GM23338 (cell line): ENCODE measurements around the gene FAM136A. TPM values are rescaled to one million over a fixed set of nuclear protein-coding genes. Genes with fewer than 3 reads are reported as not detected.

Experiments
- ATAC-seq: fragments of 200-7000 bp; cut with Tn5 transposase; 3 replicates; pipeline ENCODE4 v1.9.1; 2020
- DNase-seq: peaks from one replicate; pipeline ENCODE4 v3.0.0-alpha.2; 2015; ENCODE audit warnings: low spot score
- H2AFZ ChIP-seq: fragments of 200-600 bp; sonication (generic); 2 replicates; pipeline ENCODE4 v1.8.0; 2016; ENCODE audit warnings: antibody characterized with exemption, mild to moderate bottlenecking, moderate library complexity
- H3F3A ChIP-seq: fragments of 200-600 bp; sonication (generic); replicated peaks from 2 replicates; pipeline ENCODE4 v1.8.0; 2017; ENCODE audit warnings: antibody characterized with exemption, mixed run types, low read depth
- H3K27ac ChIP-seq: fragments of 200-600 bp; sonication (generic); 2 replicates; pipeline ENCODE4 v1.6.1; 2016; ENCODE audit warnings: low read depth
- H3K27me3 ChIP-seq: fragments of 200-600 bp; sonication (generic); 2 replicates; pipeline ENCODE4 v1.8.0; 2016; ENCODE audit warnings: mild to moderate bottlenecking, mixed run types, moderate library complexity; ENCODE audit not compliant: insufficient read depth
- H3K36me3 ChIP-seq: fragments of 200-600 bp; sonication (generic); 2 replicates; pipeline ENCODE4 v1.8.0; 2016; ENCODE audit warnings: mild to moderate bottlenecking; ENCODE audit not compliant: insufficient read depth
- H3K4me1 ChIP-seq: fragments of 200-600 bp; sonication (generic); 2 replicates; pipeline ENCODE4 v1.8.0; 2016; ENCODE audit warnings: mild to moderate bottlenecking, moderate library complexity; ENCODE audit not compliant: insufficient read depth
- H3K4me2 ChIP-seq: fragments of 200-600 bp; sonication (generic); 2 replicates; pipeline ENCODE4 v1.7.1; 2017; ENCODE audit warnings: mixed run types
- H3K4me3 ChIP-seq: fragments of 200-600 bp; sonication (generic); 2 replicates; pipeline ENCODE4 v1.6.1; 2016; ENCODE audit warnings: mixed run types
- H3K79me2 ChIP-seq: fragments of 200-600 bp; sonication (generic); replicated peaks from 2 replicates; pipeline ENCODE4 v1.8.0; 2017; ENCODE audit warnings: mild to moderate bottlenecking; ENCODE audit not compliant: insufficient read depth
- H3K9me2 ChIP-seq: fragments of 200-600 bp; sonication (generic); 2 replicates; pipeline ENCODE4 v1.8.0; 2017; ENCODE audit not compliant: insufficient read depth
- H4K20me1 ChIP-seq: fragments of 200-600 bp; sonication (generic); replicated peaks from 2 replicates; pipeline ENCODE4 v1.8.0; 2017; ENCODE audit warnings: mild to moderate bottlenecking; ENCODE audit not compliant: insufficient read depth
- H3K27ac Mint-ChIP-seq: 2 replicates; pipeline ENCODE4 v1.8.0; 2020; ENCODE audit warnings: inconsistent platforms, mild to moderate bottlenecking, moderate library complexity, mixed read lengths
- H3K27me3 Mint-ChIP-seq: 3 replicates; pipeline ENCODE4 v1.8.0; 2022; ENCODE audit warnings: low read depth, mild to moderate bottlenecking, moderate library complexity, mixed read lengths, inconsistent platforms; ENCODE audit not compliant: insufficient read depth, poor library complexity
- H3K36me3 Mint-ChIP-seq: 3 replicates; pipeline ENCODE4 v1.8.0; 2021; ENCODE audit warnings: low read depth, mild to moderate bottlenecking, inconsistent platforms, moderate library complexity, mixed read lengths
- H3K4me1 Mint-ChIP-seq: 3 replicates; pipeline ENCODE4 v1.8.0; 2020; ENCODE audit warnings: mild to moderate bottlenecking, inconsistent platforms, mixed read lengths
- H3K4me3 Mint-ChIP-seq: 3 replicates; pipeline ENCODE4 v1.8.0; 2021; ENCODE audit warnings: moderate library complexity, mild to moderate bottlenecking, inconsistent platforms, mixed read lengths
- H3K9me3 Mint-ChIP-seq: 3 replicates; pipeline ENCODE4 v1.8.0; 2020; ENCODE audit warnings: moderate library complexity, mild to moderate bottlenecking, inconsistent platforms, mixed read lengths
- CREB1 ChIP-seq: fragments of 250-450 bp; sonication (Bioruptor Pico); IDR thresholded peaks from 2 replicates; pipeline ENCODE4 v1.5.0; 2020; ENCODE audit warnings: low read depth, mild to moderate bottlenecking, moderate library complexity
- ETS1 ChIP-seq: IDR thresholded peaks from 2 replicates; pipeline ENCODE4 v1.6.1; 2016; ENCODE audit warnings: antibody characterized with exemption
- EZH2 ChIP-seq: fragments of 200-600 bp; sonication (generic); IDR thresholded peaks from one replicate; pipeline ENCODE4 v1.8.0; 2017; ENCODE audit warnings: antibody characterized with exemption, mild to moderate bottlenecking, low read depth; ENCODE audit not compliant: unreplicated experiment
- EZH2phosphoT487 ChIP-seq: fragments of 200-600 bp; sonication (generic); IDR thresholded peaks from one replicate; pipeline ENCODE4 v1.8.1; 2018; ENCODE audit warnings: antibody characterized with exemption; ENCODE audit not compliant: unreplicated experiment
- JUNB ChIP-seq: IDR thresholded peaks from one replicate; pipeline ENCODE4 v1.6.1; 2016; ENCODE audit warnings: antibody characterized with exemption; ENCODE audit not compliant: unreplicated experiment
- NANOG ChIP-seq: IDR thresholded peaks from 2 replicates; pipeline ENCODE4 v1.6.1; 2016; ENCODE audit warnings: antibody characterized with exemption, borderline replicate concordance
- POLR2AphosphoS5 ChIP-seq: IDR thresholded peaks from 2 replicates; pipeline ENCODE4 v1.6.1; 2016; ENCODE audit warnings: antibody characterized with exemption, low read depth
- REST ChIP-seq: IDR thresholded peaks from one replicate; pipeline ENCODE4 v1.6.1; 2018; ENCODE audit warnings: antibody characterized with exemption; ENCODE audit not compliant: unreplicated experiment
- STAT1 ChIP-seq: IDR thresholded peaks from one replicate; pipeline ENCODE4 v1.6.1; 2016; ENCODE audit warnings: antibody characterized with exemption; ENCODE audit not compliant: unreplicated experiment
- ZNF114 ChIP-seq: fragments of 250-450 bp; sonication (Bioruptor Pico); IDR thresholded peaks from 2 replicates; pipeline ENCODE4 v1.5.0; 2020; ENCODE audit warnings: mild to moderate bottlenecking, moderate library complexity
- ZNF331 ChIP-seq: fragments of 250-450 bp; sonication (Bioruptor Pico); IDR thresholded peaks from 2 replicates; pipeline ENCODE4 v1.5.0; 2020; ENCODE audit warnings: low read depth, mild to moderate bottlenecking, moderate library complexity
- polyA plus RNA-seq: library from polyadenylated mRNA; unstranded; fragments of >200 nt; fragmentation: Nextera tagmentation; extraction: Ambion mirVana; gene quantifications from 2 replicates; pipeline ENCODE4 v1.2.1, GENCODE V29; 2016
- total RNA-seq: library from RNA; depleted of rRNA; stranded (reverse); fragments of >200 nt; shearing (Covaris generic); gene quantifications from 2 replicates; pipeline ENCODE4 v1.2.3, GENCODE V29; 2014
- TF ChIP-seq, protein P1 (sequence below): fragments of 250-450 bp; sonication (Bioruptor Pico); IDR thresholded peaks from 2 replicates; pipeline ENCODE4 v1.5.0; 2020; ENCODE audit warnings: mild to moderate bottlenecking, moderate library complexity
- TF ChIP-seq, protein P2 (sequence below), 2 experiments: fragments of 200-600 bp in 1 of 2; sonication (generic) in 1 of 2; conservative IDR thresholded peaks; 2 replicates each; pipeline versions ENCODE4 v1.5.1 to v1.6.1; 2016 to 2017; ENCODE audit warnings: antibody characterized with exemption in 2 of 2, low read depth in 2 of 2, mild to moderate bottlenecking in 2 of 2, moderate library complexity in 1 of 2

The FAM136A gene
- total and polyA plus RNA-seq, 2 experiments from 2014 or later: 115 to 150 TPM

DNA sequence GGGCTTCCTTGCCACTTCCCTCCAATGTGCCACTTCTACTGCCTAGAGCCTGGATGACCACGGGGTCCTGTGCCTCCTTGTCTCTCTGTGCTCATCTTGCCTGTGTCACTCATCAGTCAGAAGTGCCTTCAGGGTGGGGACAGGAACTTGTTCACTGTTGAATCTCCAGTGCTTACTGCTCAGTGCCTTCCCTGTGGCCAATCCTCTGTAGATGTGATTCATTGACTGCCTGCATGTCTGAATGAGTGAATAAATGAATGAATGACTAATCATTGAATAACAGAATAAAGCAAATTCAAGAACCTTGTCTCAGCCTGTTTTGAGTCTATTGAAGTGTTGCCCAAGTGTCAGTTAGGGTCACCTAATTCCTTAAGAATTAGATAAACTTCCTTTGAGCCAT, 42.3 kb upstream of the FAM136A start:
- Mint-ChIP-seq H3K4me1 (peaks cover 2% of the 10 kb centered on the region; the same call in 1 of the 3 replicates), H3K27me3 (peaks cover 27% of the 10 kb centered on the region), H3K36me3 (no peaks in the 10 kb centered on the region), H3K27ac (no peak overlapping the region), H3K4me3 (no peak overlapping the region), H3K9me3 (no peaks in the 10 kb centered on the region)
- Histone ChIP-seq H3K4me1 (no peaks in the 10 kb centered on the region), H3K4me2 (no peak overlapping the region), H3K27me3 (no peaks in the 10 kb centered on the region), H3K4me3 (no peak overlapping the region), H3K9me2 (no peaks in the 10 kb centered on the region), H3K79me2 (no peaks in the 10 kb centered on the region), H3F3A (no peaks in the 10 kb centered on the region), H4K20me1 (no peaks in the 10 kb centered on the region), H3K36me3 (no peaks in the 10 kb centered on the region), H3K27ac (no peak overlapping the region), H2AFZ (no peak overlapping the region)
- ATAC-seq: no peak
- TF ChIP-seq ZNF331 (CRISPR knock-in tag) (no peak), REST (no peak), CREB1 (CRISPR knock-in tag) (no peak), ZNF114 (no peak), NANOG (no peak), ETS1 (no peak), EZH2 (no peak), POLR2AphosphoS5 (no peak), STAT1 (no peak), EZH2phosphoT487 (no peak), JUNB (no peak)
- TF ChIP-seq, protein P1, sequence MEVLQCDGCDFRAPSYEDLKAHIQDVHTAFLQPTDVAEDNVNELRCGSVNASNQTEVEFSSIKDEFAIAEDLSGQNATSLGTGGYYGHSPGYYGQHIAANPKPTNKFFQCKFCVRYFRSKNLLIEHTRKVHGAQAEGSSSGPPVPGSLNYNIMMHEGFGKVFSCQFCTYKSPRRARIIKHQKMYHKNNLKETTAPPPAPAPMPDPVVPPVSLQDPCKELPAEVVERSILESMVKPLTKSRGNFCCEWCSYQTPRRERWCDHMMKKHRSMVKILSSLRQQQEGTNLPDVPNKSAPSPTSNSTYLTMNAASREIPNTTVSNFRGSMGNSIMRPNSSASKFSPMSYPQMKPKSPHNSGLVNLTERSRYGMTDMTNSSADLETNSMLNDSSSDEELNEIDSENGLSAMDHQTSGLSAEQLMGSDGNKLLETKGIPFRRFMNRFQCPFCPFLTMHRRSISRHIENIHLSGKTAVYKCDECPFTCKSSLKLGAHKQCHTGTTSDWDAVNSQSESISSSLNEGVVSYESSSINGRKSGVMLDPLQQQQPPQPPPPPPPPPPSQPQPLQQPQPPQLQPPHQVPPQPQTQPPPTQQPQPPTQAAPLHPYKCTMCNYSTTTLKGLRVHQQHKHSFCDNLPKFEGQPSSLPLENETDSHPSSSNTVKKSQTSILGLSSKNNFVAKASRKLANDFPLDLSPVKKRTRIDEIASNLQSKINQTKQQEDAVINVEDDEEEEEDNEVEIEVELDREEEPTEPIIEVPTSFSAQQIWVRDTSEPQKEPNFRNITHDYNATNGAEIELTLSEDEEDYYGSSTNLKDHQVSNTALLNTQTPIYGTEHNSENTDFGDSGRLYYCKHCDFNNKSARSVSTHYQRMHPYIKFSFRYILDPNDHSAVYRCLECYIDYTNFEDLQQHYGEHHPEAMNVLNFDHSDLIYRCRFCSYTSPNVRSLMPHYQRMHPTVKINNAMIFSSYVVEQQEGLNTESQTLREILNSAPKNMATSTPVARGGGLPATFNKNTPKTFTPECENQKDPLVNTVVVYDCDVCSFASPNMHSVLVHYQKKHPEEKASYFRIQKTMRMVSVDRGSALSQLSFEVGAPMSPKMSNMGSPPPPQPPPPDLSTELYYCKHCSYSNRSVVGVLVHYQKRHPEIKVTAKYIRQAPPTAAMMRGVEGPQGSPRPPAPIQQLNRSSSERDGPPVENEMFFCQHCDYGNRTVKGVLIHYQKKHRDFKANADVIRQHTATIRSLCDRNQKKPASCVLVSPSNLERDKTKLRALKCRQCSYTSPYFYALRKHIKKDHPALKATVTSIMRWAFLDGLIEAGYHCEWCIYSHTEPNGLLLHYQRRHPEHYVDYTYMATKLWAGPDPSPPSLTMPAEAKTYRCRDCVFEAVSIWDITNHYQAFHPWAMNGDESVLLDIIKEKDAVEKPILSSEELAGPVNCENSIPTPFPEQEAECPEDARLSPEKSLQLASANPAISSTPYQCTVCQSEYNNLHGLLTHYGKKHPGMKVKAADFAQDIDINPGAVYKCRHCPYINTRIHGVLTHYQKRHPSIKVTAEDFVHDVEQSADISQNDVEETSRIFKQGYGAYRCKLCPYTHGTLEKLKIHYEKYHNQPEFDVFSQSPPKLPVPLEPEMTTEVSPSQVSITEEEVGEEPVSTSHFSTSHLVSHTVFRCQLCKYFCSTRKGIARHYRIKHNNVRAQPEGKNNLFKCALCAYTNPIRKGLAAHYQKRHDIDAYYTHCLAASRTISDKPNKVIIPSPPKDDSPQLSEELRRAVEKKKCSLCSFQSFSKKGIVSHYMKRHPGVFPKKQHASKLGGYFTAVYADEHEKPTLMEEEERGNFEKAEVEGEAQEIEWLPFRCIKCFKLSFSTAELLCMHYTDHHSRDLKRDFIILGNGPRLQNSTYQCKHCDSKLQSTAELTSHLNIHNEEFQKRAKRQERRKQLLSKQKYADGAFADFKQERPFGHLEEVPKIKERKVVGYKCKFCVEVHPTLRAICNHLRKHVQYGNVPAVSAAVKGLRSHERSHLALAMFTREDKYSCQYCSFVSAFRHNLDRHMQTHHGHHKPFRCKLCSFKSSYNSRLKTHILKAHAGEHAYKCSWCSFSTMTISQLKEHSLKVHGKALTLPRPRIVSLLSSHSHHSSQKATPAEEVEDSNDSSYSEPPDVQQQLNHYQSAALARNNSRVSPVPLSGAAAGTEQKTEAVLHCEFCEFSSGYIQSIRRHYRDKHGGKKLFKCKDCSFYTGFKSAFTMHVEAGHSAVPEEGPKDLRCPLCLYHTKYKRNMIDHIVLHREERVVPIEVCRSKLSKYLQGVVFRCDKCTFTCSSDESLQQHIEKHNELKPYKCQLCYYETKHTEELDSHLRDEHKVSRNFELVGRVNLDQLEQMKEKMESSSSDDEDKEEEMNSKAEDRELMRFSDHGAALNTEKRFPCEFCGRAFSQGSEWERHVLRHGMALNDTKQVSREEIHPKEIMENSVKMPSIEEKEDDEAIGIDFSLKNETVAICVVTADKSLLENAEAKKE: no peak
- TF ChIP-seq, protein P2, sequence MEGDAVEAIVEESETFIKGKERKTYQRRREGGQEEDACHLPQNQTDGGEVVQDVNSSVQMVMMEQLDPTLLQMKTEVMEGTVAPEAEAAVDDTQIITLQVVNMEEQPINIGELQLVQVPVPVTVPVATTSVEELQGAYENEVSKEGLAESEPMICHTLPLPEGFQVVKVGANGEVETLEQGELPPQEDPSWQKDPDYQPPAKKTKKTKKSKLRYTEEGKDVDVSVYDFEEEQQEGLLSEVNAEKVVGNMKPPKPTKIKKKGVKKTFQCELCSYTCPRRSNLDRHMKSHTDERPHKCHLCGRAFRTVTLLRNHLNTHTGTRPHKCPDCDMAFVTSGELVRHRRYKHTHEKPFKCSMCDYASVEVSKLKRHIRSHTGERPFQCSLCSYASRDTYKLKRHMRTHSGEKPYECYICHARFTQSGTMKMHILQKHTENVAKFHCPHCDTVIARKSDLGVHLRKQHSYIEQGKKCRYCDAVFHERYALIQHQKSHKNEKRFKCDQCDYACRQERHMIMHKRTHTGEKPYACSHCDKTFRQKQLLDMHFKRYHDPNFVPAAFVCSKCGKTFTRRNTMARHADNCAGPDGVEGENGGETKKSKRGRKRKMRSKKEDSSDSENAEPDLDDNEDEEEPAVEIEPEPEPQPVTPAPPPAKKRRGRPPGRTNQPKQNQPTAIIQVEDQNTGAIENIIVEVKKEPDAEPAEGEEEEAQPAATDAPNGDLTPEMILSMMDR (conservative IDR thresholded peaks at IDR 0.05; ENCODE audit: low read depth in 2 of 2): no peak
- DNase-seq: no peak
